Activated T-helper 2 cell treated with anti-CD3 and anti-CD28 coated beads, Interferon-gamma antibody, Interleukin-2, Interleukin-4, amounts not matched to agents 10 μg/mL and 5 μg/mL and 100 μg/mL, durations not matched to agents 14 hours and 24 hours and 36 hours (primary cell): ENCODE results near the gene COL9A3. TPM values are rescaled to one million over a fixed set of nuclear protein-coding genes. Genes with fewer than 3 reads are reported as not detected.

ENCODE experiments used
- DNase-seq: peaks from one replicate; pipeline ENCODE4 v3.0.0; 2021; ENCODE audit warnings: low spot score
- H3K27ac Mint-ChIP-seq: one replicate; pipeline ENCODE4 v1.8.0; 2021; ENCODE audit warnings: mixed read lengths
- H3K27me3 Mint-ChIP-seq: one replicate; pipeline ENCODE4 v1.8.0; 2021; ENCODE audit warnings: low read depth, mixed read lengths
- H3K36me3 Mint-ChIP-seq: one replicate; pipeline ENCODE4 v1.8.0; 2021; ENCODE audit warnings: low read depth, mixed read lengths
- H3K4me1 Mint-ChIP-seq: one replicate; pipeline ENCODE4 v1.8.0; 2021; ENCODE audit warnings: low read depth, mixed read lengths
- H3K4me3 Mint-ChIP-seq: one replicate; pipeline ENCODE4 v1.8.0; 2021; ENCODE audit warnings: low read depth, mild to moderate bottlenecking, moderate library complexity, mixed read lengths
- H3K9me3 Mint-ChIP-seq: one replicate; pipeline ENCODE4 v1.8.0; 2021; ENCODE audit warnings: mixed read lengths
- intact Hi-C: fragments of 100-400 bp; cut with micrococcal nuclease; formaldehyde crosslinking; loops from one replicate; pipeline ENCODE4 v1.15.1; 2023
- total RNA-seq: library from RNA; stranded (reverse); gene quantifications from 2 replicates; pipeline ENCODE4 v1.2.3, GENCODE V29; 2022

The COL9A3 gene
- total RNA-seq, 1 donor from 2014 or later: 0.27 TPM

DNA sequence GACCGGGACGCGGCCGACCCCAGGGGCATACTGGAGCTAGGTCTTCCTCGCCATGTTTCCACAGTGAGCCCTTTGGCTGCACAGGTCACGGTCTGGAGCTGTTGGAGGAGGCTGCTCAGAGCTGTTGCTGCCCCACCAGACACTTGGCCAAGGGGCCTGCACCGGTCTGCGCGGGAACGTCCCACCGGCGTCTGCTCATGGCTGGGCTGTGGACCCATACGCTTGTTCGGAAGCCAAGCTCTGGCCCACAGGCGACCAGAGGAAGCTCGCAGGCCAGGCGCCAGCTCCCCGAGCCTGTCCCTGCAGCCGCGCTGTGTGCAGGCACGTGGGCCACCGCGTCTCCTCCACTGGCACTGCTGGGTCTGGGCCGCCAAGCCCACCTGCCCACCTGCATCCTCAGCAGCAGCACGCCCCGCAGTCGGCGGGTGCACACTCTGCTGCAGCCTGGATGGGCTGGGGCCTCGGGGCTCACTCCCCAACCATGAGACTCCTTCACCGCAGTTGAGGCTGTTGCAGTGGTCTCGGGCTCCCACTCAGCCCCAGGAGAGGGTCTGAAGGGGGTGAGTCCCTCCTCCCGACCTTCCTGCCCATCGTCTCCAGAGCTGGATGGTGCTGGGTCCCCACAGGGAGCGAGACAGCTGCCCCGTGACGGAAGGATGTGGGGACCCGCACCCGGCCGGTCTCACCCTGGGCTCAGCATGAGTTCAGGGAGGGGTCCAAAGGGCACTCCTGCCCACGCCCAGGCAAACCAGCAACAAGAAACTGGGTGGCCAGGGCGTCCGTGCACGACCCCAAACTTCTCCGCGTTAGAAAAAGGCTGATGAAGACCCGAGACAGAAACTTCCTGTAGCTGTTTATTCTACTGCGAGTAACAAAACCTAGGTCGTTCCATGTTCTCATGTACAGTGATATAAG lies 60.3 kb downstream of the COL9A3 start:
- Mint-ChIP-seq H3K27ac (no peak overlapping the region), H3K4me3 (no peak overlapping the region), H3K27me3 (peaks cover 2% of the 10 kb centered on the region), H3K4me1 (peaks cover 10% of the 10 kb centered on the region), H3K9me3 (no peaks in the 10 kb centered on the region), H3K36me3 (peaks cover 10% of the 10 kb centered on the region)
- no peak for DNase-seq
- intact Hi-C loops: no loop called here

- H3K27ac Mint-ChIP-seq: no peak overlapping the region
- intact Hi-C loops: no loop called here
- H3K4me3 Mint-ChIP-seq: no peak overlapping the region
- peaks cover 11% of the 10 kb centered on the region for H3K36me3 Mint-ChIP-seq
- no peak for DNase-seq
- peaks cover 9% of the 10 kb centered on the region for H3K4me1 Mint-ChIP-seq
- no peaks in the 10 kb centered on the region for H3K27me3 Mint-ChIP-seq
- H3K9me3 Mint-ChIP-seq: no peaks in the 10 kb centered on the region
Measured at GRCh38 chr20:62878244-62879038, 61.6 kb downstream of the COL9A3 start.

DNA sequence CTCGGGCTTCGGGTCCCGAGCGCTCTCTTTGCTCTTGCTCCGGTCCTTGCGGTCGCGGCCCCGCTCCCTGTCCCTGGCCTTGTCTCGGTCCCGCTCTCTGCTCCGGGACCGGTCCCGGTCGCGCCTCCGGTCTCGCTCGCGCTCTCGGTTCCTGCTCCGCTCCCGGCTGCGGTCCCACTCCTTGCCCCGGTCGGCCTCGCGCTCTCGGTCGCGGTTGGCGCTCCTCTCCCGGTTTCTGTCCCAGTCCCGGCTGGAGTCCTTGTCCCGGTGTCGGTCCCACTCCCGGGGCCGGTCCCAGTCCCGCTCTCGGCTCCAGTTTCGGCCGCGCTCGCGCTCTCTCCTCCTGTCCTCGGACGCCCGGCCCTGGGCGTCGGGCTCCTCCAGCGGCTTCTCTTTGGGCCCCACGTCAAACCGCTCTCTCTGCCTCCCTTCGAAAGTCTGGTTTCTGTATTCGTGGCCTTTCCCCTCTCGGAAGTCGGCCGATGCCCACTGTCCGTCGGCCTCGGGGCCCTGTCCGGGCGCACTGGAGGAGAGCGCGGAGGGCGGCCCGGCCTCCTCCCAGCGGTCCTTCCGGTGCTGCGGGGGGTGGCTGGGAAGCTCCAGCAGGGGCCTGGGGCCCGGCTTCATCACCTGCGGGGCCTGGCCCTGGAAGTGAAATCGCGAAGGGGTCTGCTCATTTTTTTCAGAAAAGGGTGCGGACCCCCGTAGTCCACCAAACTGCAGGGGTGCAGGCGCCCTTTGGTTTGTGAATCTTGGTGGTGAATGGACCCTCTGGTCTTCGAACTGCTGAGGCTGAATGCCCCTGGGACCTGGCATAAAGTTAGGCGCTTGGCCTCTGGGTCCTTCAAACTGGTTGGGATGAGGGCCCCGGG lies 62.7 kb downstream of the COL9A3 start:
- peaks cover 11% of the 10 kb centered on the region for H3K36me3 Mint-ChIP-seq
- DNase-seq: no peak
- no peaks in the 10 kb centered on the region for H3K9me3 Mint-ChIP-seq
- no peaks in the 10 kb centered on the region for H3K27me3 Mint-ChIP-seq
- intact Hi-C loops: no loop called here
- H3K4me1 Mint-ChIP-seq: peaks cover 2% of the 10 kb centered on the region
- no peak overlapping the region for H3K27ac Mint-ChIP-seq
- no peak overlapping the region for H3K4me3 Mint-ChIP-seq

DNA sequence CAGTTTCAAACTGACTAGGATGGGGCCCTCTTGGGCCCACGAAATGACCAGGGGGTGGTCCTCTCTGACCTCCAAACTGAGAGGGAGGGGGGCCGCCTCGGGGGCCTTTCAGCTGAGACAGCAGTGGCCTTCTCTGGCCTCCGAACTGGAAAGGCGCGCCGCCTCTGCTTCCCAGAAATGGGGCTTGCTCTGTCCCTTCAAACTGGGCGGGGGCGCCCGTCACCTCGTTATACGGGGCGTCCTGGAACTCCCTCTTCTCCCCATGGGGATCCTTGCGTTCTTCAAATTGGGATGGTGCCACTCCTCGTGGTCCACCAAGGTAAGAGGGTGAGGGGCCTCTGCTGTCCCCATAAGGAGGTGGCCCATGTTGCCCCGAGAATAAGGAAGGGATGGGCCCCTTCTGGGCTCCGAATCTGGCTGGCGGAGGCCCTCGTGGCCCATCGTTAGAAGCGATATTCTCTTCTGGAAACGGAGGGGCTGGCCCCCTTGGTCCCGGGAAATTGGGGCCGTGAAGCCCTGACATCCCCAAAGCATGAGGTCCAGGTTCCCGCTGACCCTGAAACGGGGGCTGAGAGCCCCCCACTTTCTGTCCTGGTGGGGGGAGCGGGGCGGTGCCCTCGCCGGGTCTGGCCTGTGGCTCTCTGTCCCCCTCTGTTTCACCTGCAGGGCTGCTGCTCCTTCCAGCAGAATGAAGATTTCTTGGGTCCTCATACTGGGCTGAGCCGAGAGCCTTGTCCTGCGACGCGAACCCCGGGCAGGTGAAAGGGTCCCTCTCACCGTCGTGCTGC lies 63.5 kb downstream of the COL9A3 start:
- no peak for DNase-seq
- intact Hi-C loops: no loop called here
- peaks cover 11% of the 10 kb centered on the region for H3K36me3 Mint-ChIP-seq
- no peak overlapping the region for H3K4me3 Mint-ChIP-seq
- H3K27me3 Mint-ChIP-seq: no peaks in the 10 kb centered on the region
- H3K9me3 Mint-ChIP-seq: no peaks in the 10 kb centered on the region
- H3K4me1 Mint-ChIP-seq: no peaks in the 10 kb centered on the region
- H3K27ac Mint-ChIP-seq: no peak overlapping the region

DNA sequence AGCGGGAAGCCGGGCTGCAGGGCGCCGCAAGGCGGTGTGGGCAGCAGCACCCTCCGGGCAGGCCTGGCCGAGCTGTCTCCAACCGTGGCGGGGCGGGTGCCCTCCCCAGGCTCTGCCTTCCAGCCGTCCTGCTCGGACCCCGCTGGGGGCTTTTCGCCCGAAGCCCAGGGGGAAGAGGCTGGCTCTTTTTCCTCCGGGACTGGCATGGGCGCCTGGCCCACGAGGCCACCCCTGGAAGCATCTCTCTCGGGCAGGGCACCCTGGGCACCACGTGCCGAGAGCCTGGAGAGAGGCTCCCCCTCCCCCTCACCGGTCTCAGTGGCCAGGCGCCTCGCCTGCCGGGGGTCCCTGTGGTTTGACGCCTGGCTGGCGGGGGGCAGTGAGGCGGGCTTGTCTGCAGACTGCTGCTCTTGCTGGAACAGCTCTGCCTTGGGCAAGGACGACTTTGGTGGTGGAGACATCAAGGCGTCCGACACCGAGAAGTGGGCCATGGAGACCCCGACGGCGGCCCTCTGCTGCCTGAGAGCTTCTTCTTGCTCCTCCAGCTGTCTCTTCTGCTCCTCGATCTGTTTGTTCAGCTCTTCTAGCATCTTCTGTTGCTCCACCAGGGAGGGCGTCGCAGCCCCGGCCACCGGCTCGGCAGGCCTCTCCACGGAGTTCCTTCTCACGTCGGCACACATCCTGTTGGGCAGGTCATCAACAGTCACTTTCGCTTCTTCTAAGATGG lies 64.2 kb downstream of the COL9A3 start:
- intact Hi-C loops: no loop called here
- Mint-ChIP-seq H3K36me3 (peaks cover 11% of the 10 kb centered on the region), H3K9me3 (no peaks in the 10 kb centered on the region), H3K27ac (no peak overlapping the region), H3K27me3 (no peaks in the 10 kb centered on the region), H3K4me1 (no peaks in the 10 kb centered on the region), H3K4me3 (no peak overlapping the region)
- DNase-seq: no peak

GRCh38 chr20:62881662-62882395 lies 65.0 kb downstream of the COL9A3 start:
- intact Hi-C loops: no loop called here

DNA sequence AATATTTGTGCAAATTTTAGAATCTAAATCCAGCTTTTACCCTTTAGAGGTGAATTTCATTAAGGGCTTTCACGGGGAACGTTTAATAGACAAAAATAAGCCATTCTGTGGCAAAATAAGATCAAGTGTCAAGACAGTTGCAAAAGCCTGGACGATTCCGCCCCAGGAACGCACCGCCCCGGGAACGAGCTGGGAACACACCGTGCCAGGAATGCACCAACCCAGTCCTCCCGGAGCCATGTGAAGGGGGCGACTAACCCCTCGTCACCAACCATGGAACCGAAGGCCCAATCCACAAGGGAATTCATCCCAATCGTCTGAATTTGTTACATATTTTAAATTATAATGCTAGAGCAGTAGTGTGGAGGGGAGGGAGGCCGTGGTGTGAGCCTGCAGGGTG lies 65.6 kb downstream of the COL9A3 start:
- no peak overlapping the region for H3K27ac Mint-ChIP-seq
- H3K4me1 Mint-ChIP-seq: no peaks in the 10 kb centered on the region
- no peaks in the 10 kb centered on the region for H3K9me3 Mint-ChIP-seq
- intact Hi-C loops: no loop called here
- H3K4me3 Mint-ChIP-seq: no peak overlapping the region
- no peak for DNase-seq
- peaks cover 25% of the 10 kb centered on the region for H3K36me3 Mint-ChIP-seq
- no peaks in the 10 kb centered on the region for H3K27me3 Mint-ChIP-seq

More at GRCh38 chr20:62881662-62882395, 65.0 kb downstream of the COL9A3 start:
- H3K36me3 Mint-ChIP-seq: peaks cover 19% of the 10 kb centered on the region
- H3K9me3 Mint-ChIP-seq: no peaks in the 10 kb centered on the region
- no peak overlapping the region for H3K4me3 Mint-ChIP-seq
- no peak for DNase-seq
- no peaks in the 10 kb centered on the region for H3K27me3 Mint-ChIP-seq
- H3K4me1 Mint-ChIP-seq: no peaks in the 10 kb centered on the region
- H3K27ac Mint-ChIP-seq: no peak overlapping the region

GRCh38 chr20:62884556-62884955 lies 67.7 kb downstream of the COL9A3 start:
- Mint-ChIP-seq H3K27me3 (no peaks in the 10 kb centered on the region), H3K36me3 (peaks cover 41% of the 10 kb centered on the region), H3K9me3 (no peaks in the 10 kb centered on the region), H3K4me3 (no peak overlapping the region), H3K4me1 (no peaks in the 10 kb centered on the region), H3K27ac (no peak overlapping the region)
- intact Hi-C loops: no loop called here
- DNase-seq: no peak

GRCh38 chr20:62885046-62885895 lies 68.4 kb downstream of the COL9A3 start:
- H3K36me3 Mint-ChIP-seq: peaks cover 49% of the 10 kb centered on the region
- DNase-seq: no peak
- H3K4me1 Mint-ChIP-seq: no peaks in the 10 kb centered on the region
- no peak overlapping the region for H3K27ac Mint-ChIP-seq
- no peaks in the 10 kb centered on the region for H3K27me3 Mint-ChIP-seq
- intact Hi-C loops: no loop called here
- H3K9me3 Mint-ChIP-seq: no peaks in the 10 kb centered on the region
- no peak overlapping the region for H3K4me3 Mint-ChIP-seq

DNA sequence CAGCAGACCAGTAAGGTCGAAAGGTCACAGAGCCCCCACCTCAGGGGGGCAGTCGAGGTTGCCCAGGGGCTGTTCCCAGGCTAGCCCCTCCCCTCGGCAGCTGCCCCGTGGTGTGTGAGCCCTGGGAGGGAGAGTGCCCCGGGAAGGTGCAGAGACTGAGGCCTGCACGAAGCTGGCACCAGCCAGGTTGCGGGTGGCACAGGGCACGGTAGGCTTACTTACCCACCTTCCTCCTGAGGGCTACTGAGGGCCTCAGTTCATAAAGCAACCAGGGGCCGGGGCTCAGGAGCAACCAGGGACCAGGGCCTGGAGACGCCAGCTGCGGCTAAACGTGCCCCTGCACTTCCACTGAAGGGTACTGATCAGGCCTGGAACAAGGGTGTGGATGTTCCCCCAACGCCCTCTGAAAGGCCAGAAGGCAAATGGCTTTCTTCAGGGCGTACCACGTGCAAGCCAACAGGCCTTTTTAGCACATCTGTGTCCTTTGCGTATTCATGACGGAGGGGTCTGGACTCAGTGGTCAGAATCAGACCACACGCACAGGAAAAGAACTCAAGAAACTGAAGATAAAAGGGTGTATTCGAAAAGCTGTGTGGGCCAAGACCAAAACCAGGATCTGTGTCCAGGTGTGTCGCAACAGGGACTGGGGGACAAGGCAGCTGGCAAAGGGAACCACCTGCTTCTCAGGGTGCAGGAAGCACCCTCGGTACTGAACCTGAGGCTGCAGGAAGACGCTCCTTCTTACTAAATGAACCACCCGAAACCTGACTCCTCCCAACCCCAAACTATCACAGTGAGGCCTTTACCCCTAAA lies 69.3 kb downstream of the COL9A3 start:
- no peak overlapping the region for H3K4me3 Mint-ChIP-seq
- intact Hi-C loops: no loop called here
- no peak for DNase-seq
- H3K27ac Mint-ChIP-seq: no peak overlapping the region
- peaks cover 57% of the 10 kb centered on the region for H3K36me3 Mint-ChIP-seq
- H3K4me1 Mint-ChIP-seq: peaks cover 3% of the 10 kb centered on the region
- H3K9me3 Mint-ChIP-seq: no peaks in the 10 kb centered on the region
- H3K27me3 Mint-ChIP-seq: no peaks in the 10 kb centered on the region
